ENCODE data around the gene ZBTB49.

The ZBTB49 gene

GRCh38 chr4:4361883-4362282 lies 71.8 kb downstream of the ZBTB49 start:
- Histone ChIP-seq H3K36me3 (replicated peaks) (no peaks in the 10 kb centered on the region), H3K27me3 (replicated peaks) (no peaks in the 10 kb centered on the region), H3K4me3 (ENCODE audit: low read depth, low read length) (no peak overlapping the region), H3K27ac (no peak overlapping the region)
- DNase-seq, result no peak
- TF ChIP-seq, protein P1, sequence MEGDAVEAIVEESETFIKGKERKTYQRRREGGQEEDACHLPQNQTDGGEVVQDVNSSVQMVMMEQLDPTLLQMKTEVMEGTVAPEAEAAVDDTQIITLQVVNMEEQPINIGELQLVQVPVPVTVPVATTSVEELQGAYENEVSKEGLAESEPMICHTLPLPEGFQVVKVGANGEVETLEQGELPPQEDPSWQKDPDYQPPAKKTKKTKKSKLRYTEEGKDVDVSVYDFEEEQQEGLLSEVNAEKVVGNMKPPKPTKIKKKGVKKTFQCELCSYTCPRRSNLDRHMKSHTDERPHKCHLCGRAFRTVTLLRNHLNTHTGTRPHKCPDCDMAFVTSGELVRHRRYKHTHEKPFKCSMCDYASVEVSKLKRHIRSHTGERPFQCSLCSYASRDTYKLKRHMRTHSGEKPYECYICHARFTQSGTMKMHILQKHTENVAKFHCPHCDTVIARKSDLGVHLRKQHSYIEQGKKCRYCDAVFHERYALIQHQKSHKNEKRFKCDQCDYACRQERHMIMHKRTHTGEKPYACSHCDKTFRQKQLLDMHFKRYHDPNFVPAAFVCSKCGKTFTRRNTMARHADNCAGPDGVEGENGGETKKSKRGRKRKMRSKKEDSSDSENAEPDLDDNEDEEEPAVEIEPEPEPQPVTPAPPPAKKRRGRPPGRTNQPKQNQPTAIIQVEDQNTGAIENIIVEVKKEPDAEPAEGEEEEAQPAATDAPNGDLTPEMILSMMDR (IDR thresholded peaks at IDR 0.05; ENCODE audit: low read depth, low read length, missing control alignments), result no peak
- in situ Hi-C loops (cut with HindIII; ENCODE audit: low pct_ligation_motif_present, low sequenced_read_pairs), result no loop called here

DNA sequence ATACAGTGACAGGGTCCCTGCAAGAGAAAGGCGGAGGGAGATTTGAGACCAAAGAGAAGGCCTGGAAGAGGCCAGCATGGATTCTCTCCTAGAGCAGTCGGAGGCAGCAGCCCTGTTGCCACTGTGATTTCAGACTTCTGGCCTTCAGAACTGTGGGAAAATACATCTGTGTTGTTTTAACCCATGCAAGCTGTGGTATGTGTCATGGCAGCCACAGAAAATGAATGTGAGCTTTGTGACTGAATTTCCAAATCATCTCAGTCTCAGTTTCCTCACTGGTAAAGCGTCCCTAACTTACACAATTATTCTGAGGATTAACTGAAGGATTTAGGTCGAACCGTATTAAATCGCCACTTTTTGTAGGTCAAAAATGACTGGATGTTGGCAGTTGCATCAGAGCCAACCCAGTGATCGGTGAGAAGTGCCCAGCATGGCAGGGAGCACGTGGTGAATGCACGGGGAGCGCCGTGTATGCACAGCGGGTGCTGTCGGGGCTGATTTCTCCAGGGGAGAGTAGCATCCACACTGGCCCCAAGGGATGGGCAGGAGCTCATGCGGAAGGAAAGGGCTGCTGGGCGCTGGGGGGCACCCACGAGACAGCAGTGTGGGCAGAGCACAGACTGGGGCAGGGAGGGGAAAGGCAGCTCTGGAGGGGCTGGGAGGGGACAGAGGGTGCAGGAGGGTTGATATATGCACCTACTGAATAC lies 73.1 kb downstream of the ZBTB49 start:
- no peak overlapping the region for H3K4me3 ChIP-seq (ENCODE audit: low read depth, low read length)
- in situ Hi-C loops (cut with HindIII; ENCODE audit: low pct_ligation_motif_present, low sequenced_read_pairs), result no loop called here
- no peaks in the 10 kb centered on the region for H3K27me3 ChIP-seq (replicated peaks)
- H3K27ac ChIP-seq, result no peak overlapping the region
- no peaks in the 10 kb centered on the region for H3K36me3 ChIP-seq (replicated peaks)
- TF ChIP-seq, protein P1 (IDR thresholded peaks at IDR 0.05; ENCODE audit: low read depth, low read length, missing control alignments), result no peak
- peak; percentile 24 for DNase-seq

GRCh38 chr4:4364061-4364460 lies 74.0 kb downstream of the ZBTB49 start:
- Histone ChIP-seq H3K27ac (no peak overlapping the region), H3K27me3 (replicated peaks) (no peaks in the 10 kb centered on the region), H3K4me3 (ENCODE audit: low read depth, low read length) (no peak overlapping the region), H3K36me3 (replicated peaks) (no peaks in the 10 kb centered on the region)
- DNase-seq, result no peak
- in situ Hi-C loops (cut with HindIII; ENCODE audit: low pct_ligation_motif_present, low sequenced_read_pairs), result no loop called here
- TF ChIP-seq, protein P1 (IDR thresholded peaks at IDR 0.05; ENCODE audit: low read depth, low read length, missing control alignments), result no peak

- TF ChIP-seq, protein P1 (IDR thresholded peaks at IDR 0.05; ENCODE audit: low read depth, low read length, missing control alignments), result no peak
- Histone ChIP-seq H3K27me3 (replicated peaks) (no peaks in the 10 kb centered on the region), H3K36me3 (replicated peaks) (no peaks in the 10 kb centered on the region), H3K4me3 (ENCODE audit: low read depth, low read length) (no peak overlapping the region), H3K27ac (no peak overlapping the region)
- in situ Hi-C loops (cut with HindIII; ENCODE audit: low pct_ligation_motif_present, low sequenced_read_pairs), result no loop called here
- no peak for DNase-seq
Measured at GRCh38 chr4:4364486-4365208, 74.6 kb downstream of the ZBTB49 start.

GRCh38 chr4:4368809-4369580 lies 78.9 kb downstream of the ZBTB49 start:
- TF ChIP-seq, protein P1 (IDR thresholded peaks at IDR 0.05; ENCODE audit: low read depth, low read length, missing control alignments), result no peak
- no peak for DNase-seq

More at GRCh38 chr4:4368809-4369580, 78.9 kb downstream of the ZBTB49 start:
- in situ Hi-C loops (cut with HindIII; ENCODE audit: low pct_ligation_motif_present, low sequenced_read_pairs), result no loop called here
- Histone ChIP-seq H3K36me3 (replicated peaks) (no peaks in the 10 kb centered on the region), H3K4me3 (ENCODE audit: low read depth, low read length) (no peak overlapping the region), H3K27ac (no peak overlapping the region), H3K27me3 (replicated peaks) (no peaks in the 10 kb centered on the region)

Measured in brain microvascular endothelial cell (primary cell).